SK-N-SH treated with all-trans-retinoic acid at 6 μM for 48 hours (cell line): ENCODE measurements around the gene RCCD1.

Experiments
- ATAC-seq: fragments of 200-7000 bp; cut with Tn5 transposase; 3 replicates; pipeline ENCODE4 v1.9.1; 2020; ENCODE audit warnings: mild to moderate bottlenecking, moderate library complexity
- ARNTL ChIP-seq: fragments of 450-650 bp; formaldehyde crosslinking; IDR thresholded peaks from 2 replicates; pipeline ENCODE4 v1.5.0; 2020; ENCODE audit warnings: low read depth, mild to moderate bottlenecking, moderate library complexity, borderline replicate concordance
- BACH2 ChIP-seq: fragments of 250-450 bp; sonication (Bioruptor Pico); IDR thresholded peaks from 2 replicates; pipeline ENCODE4 v1.9.0; 2021; ENCODE audit warnings: mild to moderate bottlenecking, borderline replicate concordance
- CSDC2 ChIP-seq: fragments of 250-450 bp; sonication (Bioruptor Pico); IDR thresholded peaks from 2 replicates; pipeline ENCODE4 v1.5.0; 2020; ENCODE audit warnings: mild to moderate bottlenecking, moderate library complexity
- ESRRG ChIP-seq: fragments of 250-450 bp; sonication (Bioruptor Pico); IDR thresholded peaks from 2 replicates; pipeline ENCODE4 v1.6.1; 2021; ENCODE audit warnings: mild to moderate bottlenecking
- GLIS3 ChIP-seq: fragments of 250-450 bp; sonication (Bioruptor Pico); IDR thresholded peaks from 2 replicates; pipeline ENCODE4 v1.5.0; 2020; ENCODE audit warnings: mild to moderate bottlenecking, moderate library complexity
- ISL1 ChIP-seq: fragments of 250-450 bp; sonication (Bioruptor Pico); IDR thresholded peaks from 2 replicates; pipeline ENCODE4 v2.1.2; 2022; ENCODE audit warnings: mild to moderate bottlenecking, moderate library complexity
- OSR1 ChIP-seq: fragments of 250-450 bp; sonication (Bioruptor Pico); IDR thresholded peaks from 2 replicates; pipeline ENCODE4 v1.8.0; 2022; ENCODE audit warnings: moderate library complexity, mild to moderate bottlenecking, inconsistent platforms
- POU6F1 ChIP-seq: fragments of 250-450 bp; sonication (Bioruptor Pico); IDR thresholded peaks from 2 replicates; pipeline ENCODE4 v1.8.0; 2021; ENCODE audit warnings: low read depth, mild to moderate bottlenecking, moderate library complexity, borderline replicate concordance
- PPARA ChIP-seq: fragments of 250-450 bp; sonication (Bioruptor Pico); IDR thresholded peaks from 2 replicates; pipeline ENCODE4 v1.5.0; 2020; ENCODE audit warnings: mild to moderate bottlenecking, borderline replicate concordance
- RARB ChIP-seq: fragments of 250-450 bp; sonication (Bioruptor Pico); IDR thresholded peaks from 2 replicates; pipeline ENCODE4 v1.8.0; 2021; ENCODE audit warnings: mild to moderate bottlenecking, moderate library complexity
- SNAI2 ChIP-seq: fragments of 250-450 bp; sonication (Bioruptor Pico); IDR thresholded peaks from 2 replicates; pipeline ENCODE4 v1.5.0; 2020; ENCODE audit warnings: mild to moderate bottlenecking, moderate library complexity
- TCF4 ChIP-seq: fragments of 250-450 bp; sonication (Bioruptor Pico); IDR thresholded peaks from 2 replicates; pipeline ENCODE4 v1.8.0; 2021; ENCODE audit warnings: mild to moderate bottlenecking, moderate library complexity, borderline replicate concordance
- TOX ChIP-seq: fragments of 250-450 bp; sonication (Bioruptor Pico); IDR thresholded peaks from 2 replicates; pipeline ENCODE4 v1.8.0; 2021; ENCODE audit warnings: mild to moderate bottlenecking, moderate library complexity, borderline replicate concordance
- TSHZ2 ChIP-seq: fragments of 250-450 bp; sonication (Bioruptor Pico); IDR thresholded peaks from 2 replicates; pipeline ENCODE4 v1.5.0; 2020; ENCODE audit warnings: mild to moderate bottlenecking, moderate library complexity
- ZC3H10 ChIP-seq: fragments of 250-450 bp; sonication (Bioruptor Pico); IDR thresholded peaks from 2 replicates; pipeline ENCODE4 v1.5.1; 2021; ENCODE audit warnings: mild to moderate bottlenecking, moderate library complexity
- ZFP3 ChIP-seq: fragments of 250-450 bp; sonication (Bioruptor Pico); IDR thresholded peaks from 2 replicates; pipeline ENCODE4 v1.5.0; 2020; ENCODE audit warnings: mild to moderate bottlenecking, moderate library complexity
- ZNF565 ChIP-seq: fragments of 450-650 bp; formaldehyde crosslinking; conservative IDR thresholded peaks from 2 replicates; pipeline ENCODE4 v1.5.0; 2020; ENCODE audit warnings: low read depth, mild to moderate bottlenecking, moderate library complexity
- ZNF70 ChIP-seq: fragments of 450-650 bp; formaldehyde crosslinking; IDR thresholded peaks from 2 replicates; pipeline ENCODE4 v1.5.0; 2020; ENCODE audit warnings: mild to moderate bottlenecking, moderate library complexity
- ZNF8 ChIP-seq: fragments of 450-650 bp; formaldehyde crosslinking; IDR thresholded peaks from 2 replicates; pipeline ENCODE4 v1.5.0; 2020; ENCODE audit warnings: mild to moderate bottlenecking, moderate library complexity
- TF ChIP-seq, protein P1 (sequence below): fragments of 250-450 bp; sonication (Bioruptor Pico); IDR thresholded peaks from 2 replicates; pipeline ENCODE4 v1.5.1; 2020; ENCODE audit warnings: low read depth, mild to moderate bottlenecking, moderate library complexity
- TF ChIP-seq, protein P2 (sequence below): fragments of 250-450 bp; sonication (Bioruptor Pico); IDR thresholded peaks from 2 replicates; pipeline ENCODE4 v1.5.1; 2021; ENCODE audit warnings: mild to moderate bottlenecking, moderate library complexity
- TF ChIP-seq, protein P3 (sequence below): fragments of 250-450 bp; sonication (Bioruptor Pico); IDR thresholded peaks from 2 replicates; pipeline ENCODE4 v1.8.0; 2020; ENCODE audit warnings: mild to moderate bottlenecking, moderate library complexity, borderline replicate concordance

The RCCD1 gene

GRCh38 chr15:90954712-90955623, at the start of gene RCCD1:
RCCD1 (plus strand) TSS chr15:90954884; CDS start chr15:90956735, 1,851 bp downstream.
- TF ChIP-seq GLIS3 (CRISPR knock-in tag), result 0 out of 2 replicates have a peak, but pooled peaks have one; percentile 70
- TF ChIP-seq POU6F1 (CRISPR knock-in tag), result 0 out of 2 replicates have a peak, but pooled peaks have one; percentile 24
- TF ChIP-seq, protein P1, sequence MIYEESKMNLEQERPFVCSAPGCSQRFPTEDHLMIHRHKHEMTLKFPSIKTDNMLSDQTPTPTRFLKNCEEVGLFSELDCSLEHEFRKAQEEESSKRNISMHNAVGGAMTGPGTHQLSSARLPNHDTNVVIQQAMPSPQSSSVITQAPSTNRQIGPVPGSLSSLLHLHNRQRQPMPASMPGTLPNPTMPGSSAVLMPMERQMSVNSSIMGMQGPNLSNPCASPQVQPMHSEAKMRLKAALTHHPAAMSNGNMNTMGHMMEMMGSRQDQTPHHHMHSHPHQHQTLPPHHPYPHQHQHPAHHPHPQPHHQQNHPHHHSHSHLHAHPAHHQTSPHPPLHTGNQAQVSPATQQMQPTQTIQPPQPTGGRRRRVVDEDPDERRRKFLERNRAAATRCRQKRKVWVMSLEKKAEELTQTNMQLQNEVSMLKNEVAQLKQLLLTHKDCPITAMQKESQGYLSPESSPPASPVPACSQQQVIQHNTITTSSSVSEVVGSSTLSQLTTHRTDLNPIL (CRISPR knock-in tag), result no peak
- no peak for TF ChIP-seq ISL1
- peak; percentile 19; the same call in 1 of the 2 replicates for TF ChIP-seq SNAI2
- TF ChIP-seq TSHZ2 (CRISPR knock-in tag), result no peak
- TF ChIP-seq PPARA (CRISPR knock-in tag), result no peak
- no peak for TF ChIP-seq CSDC2 (CRISPR knock-in tag)
- no peak for TF ChIP-seq TOX (CRISPR knock-in tag)
- no peak for TF ChIP-seq BACH2 (CRISPR knock-in tag)
- TF ChIP-seq, protein P2, sequence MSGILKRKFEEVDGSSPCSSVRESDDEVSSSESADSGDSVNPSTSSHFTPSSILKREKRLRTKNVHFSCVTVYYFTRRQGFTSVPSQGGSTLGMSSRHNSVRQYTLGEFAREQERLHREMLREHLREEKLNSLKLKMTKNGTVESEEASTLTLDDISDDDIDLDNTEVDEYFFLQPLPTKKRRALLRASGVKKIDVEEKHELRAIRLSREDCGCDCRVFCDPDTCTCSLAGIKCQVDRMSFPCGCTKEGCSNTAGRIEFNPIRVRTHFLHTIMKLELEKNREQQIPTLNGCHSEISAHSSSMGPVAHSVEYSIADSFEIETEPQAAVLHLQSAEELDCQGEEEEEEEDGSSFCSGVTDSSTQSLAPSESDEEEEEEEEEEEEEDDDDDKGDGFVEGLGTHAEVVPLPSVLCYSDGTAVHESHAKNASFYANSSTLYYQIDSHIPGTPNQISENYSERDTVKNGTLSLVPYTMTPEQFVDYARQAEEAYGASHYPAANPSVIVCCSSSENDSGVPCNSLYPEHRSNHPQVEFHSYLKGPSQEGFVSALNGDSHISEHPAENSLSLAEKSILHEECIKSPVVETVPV (CRISPR knock-in tag), result no peak
- TF ChIP-seq, protein P3, sequence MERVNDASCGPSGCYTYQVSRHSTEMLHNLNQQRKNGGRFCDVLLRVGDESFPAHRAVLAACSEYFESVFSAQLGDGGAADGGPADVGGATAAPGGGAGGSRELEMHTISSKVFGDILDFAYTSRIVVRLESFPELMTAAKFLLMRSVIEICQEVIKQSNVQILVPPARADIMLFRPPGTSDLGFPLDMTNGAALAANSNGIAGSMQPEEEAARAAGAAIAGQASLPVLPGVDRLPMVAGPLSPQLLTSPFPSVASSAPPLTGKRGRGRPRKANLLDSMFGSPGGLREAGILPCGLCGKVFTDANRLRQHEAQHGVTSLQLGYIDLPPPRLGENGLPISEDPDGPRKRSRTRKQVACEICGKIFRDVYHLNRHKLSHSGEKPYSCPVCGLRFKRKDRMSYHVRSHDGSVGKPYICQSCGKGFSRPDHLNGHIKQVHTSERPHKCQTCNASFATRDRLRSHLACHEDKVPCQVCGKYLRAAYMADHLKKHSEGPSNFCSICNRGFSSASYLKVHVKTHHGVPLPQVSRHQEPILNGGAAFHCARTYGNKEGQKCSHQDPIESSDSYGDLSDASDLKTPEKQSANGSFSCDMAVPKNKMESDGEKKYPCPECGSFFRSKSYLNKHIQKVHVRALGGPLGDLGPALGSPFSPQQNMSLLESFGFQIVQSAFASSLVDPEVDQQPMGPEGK (CRISPR knock-in tag), result no peak
- no peak for TF ChIP-seq ARNTL (CRISPR knock-in tag)
- TF ChIP-seq ZFP3 (CRISPR knock-in tag), result peak; percentile 70; the same call in 1 of the 2 replicates
- no peak for TF ChIP-seq ZNF565 (CRISPR knock-in tag)
- TF ChIP-seq ZNF8 (CRISPR knock-in tag), result no peak
- no peak for TF ChIP-seq TCF4 (CRISPR knock-in tag)
- TF ChIP-seq ZNF70, result 0 out of 2 replicates have a peak, but pooled peaks have one; percentile 54
- no peak for TF ChIP-seq ZC3H10 (CRISPR knock-in tag)
- TF ChIP-seq RARB (CRISPR knock-in tag), result 0 out of 2 replicates have a peak, but pooled peaks have one; percentile 29
- TF ChIP-seq OSR1 (CRISPR knock-in tag), result no peak
- no peak for TF ChIP-seq ESRRG (CRISPR knock-in tag)
- ATAC-seq, result peak; percentile 92
